Cortex of kidney (tissue), 1 donor: ENCODE data around the gene ALDH5A1.

Experiments used
- DNase-seq: peaks from one replicate; lab custom pipeline; 2025; lab: John Stamatoyannopoulos, UW

The ALDH5A1 gene

GRCh38 chr6:24569811-24570210 is 75.0 kb downstream of the ALDH5A1 start:
- no peak for DNase-seq

- DNase-seq = no peak
Observed at GRCh38 chr6:24571361-24571760, 76.6 kb downstream of the ALDH5A1 start.

- DNase-seq = no peak
Observed at GRCh38 chr6:24574809-24575208, 80.0 kb downstream of the ALDH5A1 start.

- DNase-seq = no peak
Observed at GRCh38 chr6:24576447-24576846, 81.7 kb downstream of the ALDH5A1 start.

GRCh38 chr6:24581084-24581669 is 86.4 kb downstream of the ALDH5A1 start:
- no peak for DNase-seq

GRCh38 chr6:24583463-24584381 is 89.0 kb downstream of the ALDH5A1 start:
- DNase-seq = no peak

GRCh38 chr6:24584382-24584720 is 89.6 kb downstream of the ALDH5A1 start:
- no peak for DNase-seq
